ENCODE measurements around the gene ZNF423. TPM values are rescaled to one million over a fixed set of nuclear protein-coding genes. Genes with fewer than 3 reads are reported as not detected.
A peak's percentile ranks its signal among the peaks of the same experiment; 100 is the strongest.

Gene ZNF423
- total and polyA plus RNA-seq, 2 experiments from 2014 or later: 14.9 to 41.8 TPM

DNA sequence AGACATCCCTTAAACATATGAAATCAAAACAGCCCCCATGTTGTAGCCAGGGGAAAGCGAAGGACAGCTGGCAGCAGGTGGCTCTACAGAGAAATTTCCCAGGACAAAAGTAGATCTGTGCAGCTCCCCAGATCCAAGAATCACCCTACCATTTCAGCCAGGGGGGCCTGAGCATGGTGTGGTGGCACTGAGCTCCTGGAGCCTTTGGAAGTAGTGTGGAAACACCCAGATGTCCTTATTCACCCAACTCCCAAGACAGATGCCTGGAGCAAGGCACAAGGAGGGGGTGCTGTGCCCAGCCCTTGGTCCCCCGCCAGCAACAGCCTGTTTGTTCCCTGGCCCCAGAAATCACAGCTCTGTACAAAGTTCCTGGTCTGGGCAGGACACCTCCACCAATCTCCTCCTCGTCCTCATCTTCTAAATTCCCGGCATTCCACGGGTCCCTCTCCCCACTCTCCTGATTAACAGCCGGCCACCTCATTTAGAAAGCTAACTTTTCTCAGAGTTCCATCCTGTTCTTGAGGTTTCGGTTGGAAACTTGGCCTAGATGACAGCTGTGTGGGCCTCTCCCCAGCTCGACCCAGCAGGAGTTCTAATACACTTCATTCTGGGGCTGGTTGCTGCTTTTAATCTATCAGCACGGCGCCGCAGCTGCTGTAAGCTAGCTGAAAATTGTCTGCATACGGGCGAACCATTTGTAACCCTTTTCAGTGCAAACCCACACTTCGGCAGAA is 291.2 kb downstream of the ZNF423 start:
- Histone ChIP-seq H3K9me2 (ENCODE audit: insufficient read depth) (0 out of 2 replicates have a peak, but pooled peaks cover 14% of the 10 kb centered on the region), H3K79me2 (replicated peaks; ENCODE audit: insufficient read depth) (no peaks in the 10 kb centered on the region), H3F3A (replicated peaks; ENCODE audit: low read depth) (no peaks in the 10 kb centered on the region), H2AFZ (no peak overlapping the region), H3K4me1 (ENCODE audit: insufficient read depth) (peaks cover 7% of the 10 kb centered on the region), H4K20me1 (replicated peaks; ENCODE audit: insufficient read depth) (no peaks in the 10 kb centered on the region), H3K4me2 (peak overlapping the region; percentile 0; the same call in 1 of the 2 replicates), H3K4me3 (no peak overlapping the region), H3K36me3 (ENCODE audit: insufficient read depth) (no peaks in the 10 kb centered on the region), H3K27ac (ENCODE audit: low read depth) (0 out of 2 replicates have a peak overlapping the region, but pooled peaks have one; percentile 55), H3K27me3 (ENCODE audit: insufficient read depth) (no peaks in the 10 kb centered on the region)
- peaks cover 29% of the 10 kb centered on the region for H3K4me1 Mint-ChIP-seq
- no peak overlapping the region for H3K4me3 Mint-ChIP-seq
- H3K27me3 Mint-ChIP-seq (ENCODE audit: insufficient read depth, low read depth, poor library complexity): peaks cover 13% of the 10 kb centered on the region
- no peaks in the 10 kb centered on the region; the same call in 2 of the 3 replicates for H3K9me3 Mint-ChIP-seq
- TF ChIP-seq POLR2AphosphoS5 (IDR thresholded peaks at IDR 0.05; ENCODE audit: low read depth): no peak
- TF ChIP-seq, protein P1, sequence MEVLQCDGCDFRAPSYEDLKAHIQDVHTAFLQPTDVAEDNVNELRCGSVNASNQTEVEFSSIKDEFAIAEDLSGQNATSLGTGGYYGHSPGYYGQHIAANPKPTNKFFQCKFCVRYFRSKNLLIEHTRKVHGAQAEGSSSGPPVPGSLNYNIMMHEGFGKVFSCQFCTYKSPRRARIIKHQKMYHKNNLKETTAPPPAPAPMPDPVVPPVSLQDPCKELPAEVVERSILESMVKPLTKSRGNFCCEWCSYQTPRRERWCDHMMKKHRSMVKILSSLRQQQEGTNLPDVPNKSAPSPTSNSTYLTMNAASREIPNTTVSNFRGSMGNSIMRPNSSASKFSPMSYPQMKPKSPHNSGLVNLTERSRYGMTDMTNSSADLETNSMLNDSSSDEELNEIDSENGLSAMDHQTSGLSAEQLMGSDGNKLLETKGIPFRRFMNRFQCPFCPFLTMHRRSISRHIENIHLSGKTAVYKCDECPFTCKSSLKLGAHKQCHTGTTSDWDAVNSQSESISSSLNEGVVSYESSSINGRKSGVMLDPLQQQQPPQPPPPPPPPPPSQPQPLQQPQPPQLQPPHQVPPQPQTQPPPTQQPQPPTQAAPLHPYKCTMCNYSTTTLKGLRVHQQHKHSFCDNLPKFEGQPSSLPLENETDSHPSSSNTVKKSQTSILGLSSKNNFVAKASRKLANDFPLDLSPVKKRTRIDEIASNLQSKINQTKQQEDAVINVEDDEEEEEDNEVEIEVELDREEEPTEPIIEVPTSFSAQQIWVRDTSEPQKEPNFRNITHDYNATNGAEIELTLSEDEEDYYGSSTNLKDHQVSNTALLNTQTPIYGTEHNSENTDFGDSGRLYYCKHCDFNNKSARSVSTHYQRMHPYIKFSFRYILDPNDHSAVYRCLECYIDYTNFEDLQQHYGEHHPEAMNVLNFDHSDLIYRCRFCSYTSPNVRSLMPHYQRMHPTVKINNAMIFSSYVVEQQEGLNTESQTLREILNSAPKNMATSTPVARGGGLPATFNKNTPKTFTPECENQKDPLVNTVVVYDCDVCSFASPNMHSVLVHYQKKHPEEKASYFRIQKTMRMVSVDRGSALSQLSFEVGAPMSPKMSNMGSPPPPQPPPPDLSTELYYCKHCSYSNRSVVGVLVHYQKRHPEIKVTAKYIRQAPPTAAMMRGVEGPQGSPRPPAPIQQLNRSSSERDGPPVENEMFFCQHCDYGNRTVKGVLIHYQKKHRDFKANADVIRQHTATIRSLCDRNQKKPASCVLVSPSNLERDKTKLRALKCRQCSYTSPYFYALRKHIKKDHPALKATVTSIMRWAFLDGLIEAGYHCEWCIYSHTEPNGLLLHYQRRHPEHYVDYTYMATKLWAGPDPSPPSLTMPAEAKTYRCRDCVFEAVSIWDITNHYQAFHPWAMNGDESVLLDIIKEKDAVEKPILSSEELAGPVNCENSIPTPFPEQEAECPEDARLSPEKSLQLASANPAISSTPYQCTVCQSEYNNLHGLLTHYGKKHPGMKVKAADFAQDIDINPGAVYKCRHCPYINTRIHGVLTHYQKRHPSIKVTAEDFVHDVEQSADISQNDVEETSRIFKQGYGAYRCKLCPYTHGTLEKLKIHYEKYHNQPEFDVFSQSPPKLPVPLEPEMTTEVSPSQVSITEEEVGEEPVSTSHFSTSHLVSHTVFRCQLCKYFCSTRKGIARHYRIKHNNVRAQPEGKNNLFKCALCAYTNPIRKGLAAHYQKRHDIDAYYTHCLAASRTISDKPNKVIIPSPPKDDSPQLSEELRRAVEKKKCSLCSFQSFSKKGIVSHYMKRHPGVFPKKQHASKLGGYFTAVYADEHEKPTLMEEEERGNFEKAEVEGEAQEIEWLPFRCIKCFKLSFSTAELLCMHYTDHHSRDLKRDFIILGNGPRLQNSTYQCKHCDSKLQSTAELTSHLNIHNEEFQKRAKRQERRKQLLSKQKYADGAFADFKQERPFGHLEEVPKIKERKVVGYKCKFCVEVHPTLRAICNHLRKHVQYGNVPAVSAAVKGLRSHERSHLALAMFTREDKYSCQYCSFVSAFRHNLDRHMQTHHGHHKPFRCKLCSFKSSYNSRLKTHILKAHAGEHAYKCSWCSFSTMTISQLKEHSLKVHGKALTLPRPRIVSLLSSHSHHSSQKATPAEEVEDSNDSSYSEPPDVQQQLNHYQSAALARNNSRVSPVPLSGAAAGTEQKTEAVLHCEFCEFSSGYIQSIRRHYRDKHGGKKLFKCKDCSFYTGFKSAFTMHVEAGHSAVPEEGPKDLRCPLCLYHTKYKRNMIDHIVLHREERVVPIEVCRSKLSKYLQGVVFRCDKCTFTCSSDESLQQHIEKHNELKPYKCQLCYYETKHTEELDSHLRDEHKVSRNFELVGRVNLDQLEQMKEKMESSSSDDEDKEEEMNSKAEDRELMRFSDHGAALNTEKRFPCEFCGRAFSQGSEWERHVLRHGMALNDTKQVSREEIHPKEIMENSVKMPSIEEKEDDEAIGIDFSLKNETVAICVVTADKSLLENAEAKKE (CRISPR knock-in tag; IDR thresholded peaks at IDR 0.05): no peak
- no peak for TF ChIP-seq EZH2 (IDR thresholded peaks at IDR 0.05; ENCODE audit: low read depth, unreplicated experiment)
- no peak for TF ChIP-seq ZNF331 (CRISPR knock-in tag; IDR thresholded peaks at IDR 0.05; ENCODE audit: low read depth)
- TF ChIP-seq EZH2phosphoT487 (IDR thresholded peaks at IDR 0.05; ENCODE audit: unreplicated experiment): no peak
- no peak for TF ChIP-seq JUNB (IDR thresholded peaks at IDR 0.05; ENCODE audit: unreplicated experiment)
- no peak for TF ChIP-seq CREB1 (CRISPR knock-in tag; IDR thresholded peaks at IDR 0.05; ENCODE audit: low read depth)
- TF ChIP-seq, protein P2, sequence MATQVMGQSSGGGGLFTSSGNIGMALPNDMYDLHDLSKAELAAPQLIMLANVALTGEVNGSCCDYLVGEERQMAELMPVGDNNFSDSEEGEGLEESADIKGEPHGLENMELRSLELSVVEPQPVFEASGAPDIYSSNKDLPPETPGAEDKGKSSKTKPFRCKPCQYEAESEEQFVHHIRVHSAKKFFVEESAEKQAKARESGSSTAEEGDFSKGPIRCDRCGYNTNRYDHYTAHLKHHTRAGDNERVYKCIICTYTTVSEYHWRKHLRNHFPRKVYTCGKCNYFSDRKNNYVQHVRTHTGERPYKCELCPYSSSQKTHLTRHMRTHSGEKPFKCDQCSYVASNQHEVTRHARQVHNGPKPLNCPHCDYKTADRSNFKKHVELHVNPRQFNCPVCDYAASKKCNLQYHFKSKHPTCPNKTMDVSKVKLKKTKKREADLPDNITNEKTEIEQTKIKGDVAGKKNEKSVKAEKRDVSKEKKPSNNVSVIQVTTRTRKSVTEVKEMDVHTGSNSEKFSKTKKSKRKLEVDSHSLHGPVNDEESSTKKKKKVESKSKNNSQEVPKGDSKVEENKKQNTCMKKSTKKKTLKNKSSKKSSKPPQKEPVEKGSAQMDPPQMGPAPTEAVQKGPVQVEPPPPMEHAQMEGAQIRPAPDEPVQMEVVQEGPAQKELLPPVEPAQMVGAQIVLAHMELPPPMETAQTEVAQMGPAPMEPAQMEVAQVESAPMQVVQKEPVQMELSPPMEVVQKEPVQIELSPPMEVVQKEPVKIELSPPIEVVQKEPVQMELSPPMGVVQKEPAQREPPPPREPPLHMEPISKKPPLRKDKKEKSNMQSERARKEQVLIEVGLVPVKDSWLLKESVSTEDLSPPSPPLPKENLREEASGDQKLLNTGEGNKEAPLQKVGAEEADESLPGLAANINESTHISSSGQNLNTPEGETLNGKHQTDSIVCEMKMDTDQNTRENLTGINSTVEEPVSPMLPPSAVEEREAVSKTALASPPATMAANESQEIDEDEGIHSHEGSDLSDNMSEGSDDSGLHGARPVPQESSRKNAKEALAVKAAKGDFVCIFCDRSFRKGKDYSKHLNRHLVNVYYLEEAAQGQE (IDR thresholded peaks at IDR 0.05; ENCODE audit: unreplicated experiment): no peak
- TF ChIP-seq, protein P3, sequence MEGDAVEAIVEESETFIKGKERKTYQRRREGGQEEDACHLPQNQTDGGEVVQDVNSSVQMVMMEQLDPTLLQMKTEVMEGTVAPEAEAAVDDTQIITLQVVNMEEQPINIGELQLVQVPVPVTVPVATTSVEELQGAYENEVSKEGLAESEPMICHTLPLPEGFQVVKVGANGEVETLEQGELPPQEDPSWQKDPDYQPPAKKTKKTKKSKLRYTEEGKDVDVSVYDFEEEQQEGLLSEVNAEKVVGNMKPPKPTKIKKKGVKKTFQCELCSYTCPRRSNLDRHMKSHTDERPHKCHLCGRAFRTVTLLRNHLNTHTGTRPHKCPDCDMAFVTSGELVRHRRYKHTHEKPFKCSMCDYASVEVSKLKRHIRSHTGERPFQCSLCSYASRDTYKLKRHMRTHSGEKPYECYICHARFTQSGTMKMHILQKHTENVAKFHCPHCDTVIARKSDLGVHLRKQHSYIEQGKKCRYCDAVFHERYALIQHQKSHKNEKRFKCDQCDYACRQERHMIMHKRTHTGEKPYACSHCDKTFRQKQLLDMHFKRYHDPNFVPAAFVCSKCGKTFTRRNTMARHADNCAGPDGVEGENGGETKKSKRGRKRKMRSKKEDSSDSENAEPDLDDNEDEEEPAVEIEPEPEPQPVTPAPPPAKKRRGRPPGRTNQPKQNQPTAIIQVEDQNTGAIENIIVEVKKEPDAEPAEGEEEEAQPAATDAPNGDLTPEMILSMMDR (conservative IDR thresholded peaks at IDR 0.05; ENCODE audit: low read depth in 2 of 2): no peak
- no peak for TF ChIP-seq NANOG (IDR thresholded peaks at IDR 0.05; ENCODE audit: borderline replicate concordance)
- H3K27ac Mint-ChIP-seq: no peak overlapping the region
- DNase-seq (ENCODE audit: low spot score) (peak; percentile 56), ATAC-seq (peak; percentile 42)
- H3K36me3 Mint-ChIP-seq (ENCODE audit: low read depth): no peaks in the 10 kb centered on the region; the same call in 2 of the 3 replicates
